HEK293 (cell line): Measurements from ENCODE around the gene APOBEC3F.

Experiments
- FEZF1 ChIP-seq: fragments of 450-650 bp; formaldehyde crosslinking; IDR thresholded peaks from 2 replicates; pipeline ENCODE4 v1.5.1; 2016; ENCODE audit warnings: missing biosample characterization, missing genetic modification characterization
- HOXC10 ChIP-seq: sonication (generic); formaldehyde crosslinking; IDR thresholded peaks from 2 replicates; pipeline ENCODE4 v1.8.1; 2023; ENCODE audit warnings: mild to moderate bottlenecking, missing genetic modification reagents
- KLF17 ChIP-seq: fragments of 450-650 bp; formaldehyde crosslinking; IDR thresholded peaks from 2 replicates; pipeline ENCODE4 v1.5.1; 2016; ENCODE audit warnings: missing biosample characterization, missing genetic modification characterization
- KLF8 ChIP-seq: fragments of 450-650 bp; formaldehyde crosslinking; IDR thresholded peaks from 2 replicates; pipeline ENCODE4 v1.5.1; 2016; ENCODE audit warnings: missing biosample characterization, missing genetic modification characterization
- MZF1 ChIP-seq: fragments of 450-650 bp; formaldehyde crosslinking; IDR thresholded peaks from 2 replicates; pipeline ENCODE4 v1.5.1; 2017; ENCODE audit warnings: missing biosample characterization, missing genetic modification characterization, borderline replicate concordance
- SP2 ChIP-seq: fragments of 450-650 bp; formaldehyde crosslinking; IDR thresholded peaks from 2 replicates; pipeline ENCODE4 v1.5.1; 2016; ENCODE audit warnings: missing biosample characterization, missing genetic modification characterization
- ZBTB26 ChIP-seq: fragments of 450-650 bp; formaldehyde crosslinking; optimal IDR thresholded peaks from 2 replicates; pipeline ENCODE3; 2016; ENCODE audit warnings: missing biosample characterization, mild to moderate bottlenecking, missing genetic modification characterization
- ZFP3 ChIP-seq: fragments of 450-650 bp; formaldehyde crosslinking; IDR thresholded peaks from 2 replicates; pipeline ENCODE4 v1.5.1; 2016; ENCODE audit warnings: low read depth, missing biosample characterization, missing genetic modification characterization
- ZNF132 ChIP-seq: fragments of 450-650 bp; formaldehyde crosslinking; IDR thresholded peaks from 2 replicates; pipeline ENCODE4 v1.5.1; 2017; ENCODE audit warnings: missing biosample characterization, missing genetic modification characterization, borderline replicate concordance
- ZNF2 ChIP-seq: fragments of 450-650 bp; formaldehyde crosslinking; IDR thresholded peaks from 2 replicates; pipeline ENCODE4 v1.5.1; 2016; ENCODE audit warnings: missing biosample characterization, missing genetic modification characterization
- ZNF223 ChIP-seq: fragments of 450-650 bp; formaldehyde crosslinking; IDR thresholded peaks from 2 replicates; pipeline ENCODE4 v1.5.1; 2016; ENCODE audit warnings: missing biosample characterization, missing genetic modification characterization
- ZNF280D ChIP-seq: fragments of 450-650 bp; formaldehyde crosslinking; IDR thresholded peaks from 2 replicates; pipeline ENCODE4 v1.5.1; 2016; ENCODE audit warnings: missing biosample characterization, missing genetic modification characterization
- ZNF354C ChIP-seq: fragments of 450-650 bp; formaldehyde crosslinking; IDR thresholded peaks from 2 replicates; pipeline ENCODE4 v1.5.1; 2016; ENCODE audit warnings: missing biosample characterization, missing genetic modification characterization, low read depth, borderline replicate concordance
- ZNF433 ChIP-seq: fragments of 450-650 bp; formaldehyde crosslinking; IDR thresholded peaks from 2 replicates; pipeline ENCODE4 v1.5.1; 2016; ENCODE audit warnings: missing biosample characterization, missing genetic modification characterization, low read depth
- ZNF501 ChIP-seq: fragments of 450-650 bp; formaldehyde crosslinking; IDR thresholded peaks from 2 replicates; pipeline ENCODE4 v1.5.1; 2016; ENCODE audit warnings: missing biosample characterization, missing genetic modification characterization
- ZNF549 ChIP-seq: fragments of 450-650 bp; IDR thresholded peaks from 2 replicates; pipeline ENCODE4 v1.5.1; 2018; ENCODE audit warnings: missing biosample characterization, missing genetic modification characterization, mild to moderate bottlenecking, inconsistent platforms, moderate library complexity
- ZNF555 ChIP-seq: fragments of 450-650 bp; formaldehyde crosslinking; conservative IDR thresholded peaks from 2 replicates; pipeline ENCODE4 v1.5.1; 2017; ENCODE audit warnings: missing biosample characterization, mild to moderate bottlenecking, missing genetic modification characterization, inconsistent platforms
- ZNF561 ChIP-seq: fragments of 450-650 bp; IDR thresholded peaks from 2 replicates; pipeline ENCODE4 v1.5.1; 2018; ENCODE audit warnings: missing biosample characterization, missing genetic modification characterization, borderline replicate concordance
- ZNF701 ChIP-seq: fragments of 450-650 bp; formaldehyde crosslinking; IDR thresholded peaks from 2 replicates; pipeline ENCODE4 v1.5.1; 2016; ENCODE audit warnings: missing biosample characterization, missing genetic modification characterization
- ZNF747 ChIP-seq: fragments of 450-650 bp; formaldehyde crosslinking; IDR thresholded peaks from 2 replicates; pipeline ENCODE4 v1.5.1; 2016; ENCODE audit warnings: missing biosample characterization, missing genetic modification characterization
- ZNF768 ChIP-seq: fragments of 450-650 bp; formaldehyde crosslinking; IDR thresholded peaks from 2 replicates; pipeline ENCODE4 v1.5.1; 2018; ENCODE audit warnings: missing biosample characterization, mild to moderate bottlenecking, missing genetic modification characterization
- ZNF776 ChIP-seq: fragments of 450-650 bp; formaldehyde crosslinking; IDR thresholded peaks from 2 replicates; pipeline ENCODE4 v1.5.0; 2017; ENCODE audit warnings: missing biosample characterization, missing genetic modification characterization, borderline replicate concordance
- ZNF792 ChIP-seq: fragments of 450-650 bp; formaldehyde crosslinking; IDR thresholded peaks from 2 replicates; pipeline ENCODE4 v1.5.1; 2016; ENCODE audit warnings: missing biosample characterization, missing genetic modification characterization
- TF ChIP-seq, protein P1 (sequence below): fragments of 450-650 bp; formaldehyde crosslinking; IDR thresholded peaks from 2 replicates; pipeline ENCODE4 v1.5.1; 2016; ENCODE audit warnings: missing biosample characterization, missing genetic modification characterization, low read depth
- TF ChIP-seq, protein P2 (sequence below): fragments of 450-650 bp; formaldehyde crosslinking; conservative IDR thresholded peaks from 2 replicates; pipeline ENCODE4 v1.5.1; 2016; ENCODE audit warnings: low read depth, missing biosample characterization, missing genetic modification characterization
- TF ChIP-seq, protein P3 (sequence below): fragments of 450-650 bp; formaldehyde crosslinking; IDR thresholded peaks from 2 replicates; pipeline ENCODE4 v1.5.1; 2016; ENCODE audit warnings: missing biosample characterization, missing genetic modification characterization

APOBEC3F gene

DNA sequence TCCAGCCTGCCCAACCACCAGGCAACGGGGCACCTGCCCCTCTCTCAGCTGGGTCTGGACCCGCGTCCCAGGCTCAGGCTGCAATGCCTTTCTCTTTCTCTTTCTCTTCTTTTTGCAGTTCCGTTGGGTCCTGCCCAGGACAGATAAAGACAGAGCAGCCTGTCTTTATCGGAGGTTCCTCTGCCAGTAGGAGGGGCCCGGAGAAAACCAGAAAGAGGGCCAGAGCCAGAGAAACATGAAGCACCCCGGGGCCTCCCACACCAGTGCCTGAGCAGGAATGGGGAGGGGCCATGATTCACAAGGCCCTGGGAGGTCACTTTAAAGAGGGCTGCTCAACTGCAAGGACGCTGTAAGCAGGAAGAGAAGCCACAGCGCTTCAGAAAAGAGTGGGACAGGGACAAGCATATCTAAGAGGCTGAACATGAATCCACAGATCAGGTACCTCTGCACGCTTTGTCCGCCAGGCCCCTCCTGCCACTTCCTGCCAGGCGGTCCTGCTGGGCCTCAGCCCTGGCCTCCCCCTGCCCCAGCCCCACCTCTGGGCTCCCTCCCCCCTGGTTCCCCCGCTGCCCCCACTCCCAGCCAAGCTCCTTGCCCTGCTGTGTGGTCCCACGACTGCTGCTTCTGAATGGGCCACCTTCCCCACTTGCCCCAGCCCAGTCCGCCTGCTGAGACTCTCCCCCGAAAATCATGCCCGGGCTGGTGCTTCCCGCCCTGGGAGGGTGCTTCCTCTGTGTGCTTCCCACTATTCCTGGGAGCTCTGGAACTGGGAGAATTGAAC lies 26.5 kb upstream of the APOBEC3F start, which contains the start of gene APOBEC3C (continued):
- TF ChIP-seq, protein P1, sequence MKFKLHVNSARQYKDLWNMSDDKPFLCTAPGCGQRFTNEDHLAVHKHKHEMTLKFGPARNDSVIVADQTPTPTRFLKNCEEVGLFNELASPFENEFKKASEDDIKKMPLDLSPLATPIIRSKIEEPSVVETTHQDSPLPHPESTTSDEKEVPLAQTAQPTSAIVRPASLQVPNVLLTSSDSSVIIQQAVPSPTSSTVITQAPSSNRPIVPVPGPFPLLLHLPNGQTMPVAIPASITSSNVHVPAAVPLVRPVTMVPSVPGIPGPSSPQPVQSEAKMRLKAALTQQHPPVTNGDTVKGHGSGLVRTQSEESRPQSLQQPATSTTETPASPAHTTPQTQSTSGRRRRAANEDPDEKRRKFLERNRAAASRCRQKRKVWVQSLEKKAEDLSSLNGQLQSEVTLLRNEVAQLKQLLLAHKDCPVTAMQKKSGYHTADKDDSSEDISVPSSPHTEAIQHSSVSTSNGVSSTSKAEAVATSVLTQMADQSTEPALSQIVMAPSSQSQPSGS = no peak
- TF ChIP-seq ZNF433 = no peak
- no peak for TF ChIP-seq ZNF747 (tag by site-specific recombination)
- TF ChIP-seq ZNF280D = no peak
- 0 out of 2 replicates have a peak, but pooled peaks have one; percentile 6 for TF ChIP-seq ZFP3
- no peak for TF ChIP-seq ZBTB26 (tag by site-specific recombination)
- TF ChIP-seq ZNF561 (tag by site-specific recombination) = no peak
- no peak for TF ChIP-seq MZF1
- no peak for TF ChIP-seq ZNF701
- TF ChIP-seq ZNF354C (tag by site-specific recombination) = no peak
- no peak for TF ChIP-seq ZNF555 (tag by site-specific recombination)
- TF ChIP-seq ZNF776 (tag by site-specific recombination) = no peak
- TF ChIP-seq ZNF549 = no peak
- no peak for TF ChIP-seq HOXC10
- TF ChIP-seq ZNF768 = no peak
- TF ChIP-seq ZNF132 (tag by site-specific recombination) = no peak
- TF ChIP-seq KLF17 (tag by site-specific recombination) = peak; percentile 52; the same call in 1 of the 2 replicates
- TF ChIP-seq, protein P2, sequence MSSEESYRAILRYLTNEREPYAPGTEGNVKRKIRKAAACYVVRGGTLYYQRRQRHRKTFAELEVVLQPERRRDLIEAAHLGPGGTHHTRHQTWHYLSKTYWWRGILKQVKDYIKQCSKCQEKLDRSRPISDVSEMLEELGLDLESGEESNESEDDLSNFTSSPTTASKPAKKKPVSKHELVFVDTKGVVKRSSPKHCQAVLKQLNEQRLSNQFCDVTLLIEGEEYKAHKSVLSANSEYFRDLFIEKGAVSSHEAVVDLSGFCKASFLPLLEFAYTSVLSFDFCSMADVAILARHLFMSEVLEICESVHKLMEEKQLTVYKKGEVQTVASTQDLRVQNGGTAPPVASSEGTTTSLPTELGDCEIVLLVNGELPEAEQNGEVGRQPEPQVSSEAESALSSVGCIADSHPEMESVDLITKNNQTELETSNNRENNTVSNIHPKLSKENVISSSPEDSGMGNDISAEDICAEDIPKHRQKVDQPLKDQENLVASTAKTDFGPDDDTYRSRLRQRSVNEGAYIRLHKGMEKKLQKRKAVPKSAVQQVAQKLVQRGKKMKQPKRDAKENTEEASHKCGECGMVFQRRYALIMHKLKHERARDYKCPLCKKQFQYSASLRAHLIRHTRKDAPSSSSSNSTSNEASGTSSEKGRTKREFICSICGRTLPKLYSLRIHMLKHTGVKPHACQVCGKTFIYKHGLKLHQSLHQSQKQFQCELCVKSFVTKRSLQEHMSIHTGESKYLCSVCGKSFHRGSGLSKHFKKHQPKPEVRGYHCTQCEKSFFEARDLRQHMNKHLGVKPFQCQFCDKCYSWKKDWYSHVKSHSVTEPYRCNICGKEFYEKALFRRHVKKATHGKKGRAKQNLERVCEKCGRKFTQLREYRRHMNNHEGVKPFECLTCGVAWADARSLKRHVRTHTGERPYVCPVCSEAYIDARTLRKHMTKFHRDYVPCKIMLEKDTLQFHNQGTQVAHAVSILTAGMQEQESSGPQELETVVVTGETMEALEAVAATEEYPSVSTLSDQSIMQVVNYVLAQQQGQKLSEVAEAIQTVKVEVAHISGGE (tag by site-specific recombination) = peak; percentile 77
- TF ChIP-seq FEZF1 (tag by site-specific recombination) = peak; percentile 55
- no peak for TF ChIP-seq ZNF792 (tag by site-specific recombination)
- peak; percentile 54 for TF ChIP-seq SP2
- TF ChIP-seq, protein P3, sequence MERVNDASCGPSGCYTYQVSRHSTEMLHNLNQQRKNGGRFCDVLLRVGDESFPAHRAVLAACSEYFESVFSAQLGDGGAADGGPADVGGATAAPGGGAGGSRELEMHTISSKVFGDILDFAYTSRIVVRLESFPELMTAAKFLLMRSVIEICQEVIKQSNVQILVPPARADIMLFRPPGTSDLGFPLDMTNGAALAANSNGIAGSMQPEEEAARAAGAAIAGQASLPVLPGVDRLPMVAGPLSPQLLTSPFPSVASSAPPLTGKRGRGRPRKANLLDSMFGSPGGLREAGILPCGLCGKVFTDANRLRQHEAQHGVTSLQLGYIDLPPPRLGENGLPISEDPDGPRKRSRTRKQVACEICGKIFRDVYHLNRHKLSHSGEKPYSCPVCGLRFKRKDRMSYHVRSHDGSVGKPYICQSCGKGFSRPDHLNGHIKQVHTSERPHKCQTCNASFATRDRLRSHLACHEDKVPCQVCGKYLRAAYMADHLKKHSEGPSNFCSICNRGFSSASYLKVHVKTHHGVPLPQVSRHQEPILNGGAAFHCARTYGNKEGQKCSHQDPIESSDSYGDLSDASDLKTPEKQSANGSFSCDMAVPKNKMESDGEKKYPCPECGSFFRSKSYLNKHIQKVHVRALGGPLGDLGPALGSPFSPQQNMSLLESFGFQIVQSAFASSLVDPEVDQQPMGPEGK (tag by site-specific recombination) = peak; percentile 70
- TF ChIP-seq ZNF223 (tag by site-specific recombination) = no peak
- no peak for TF ChIP-seq ZNF501 (tag by site-specific recombination)
- no peak for TF ChIP-seq KLF8 (tag by site-specific recombination)
- no peak for TF ChIP-seq ZNF2 (tag by site-specific recombination)
